ENCODE measurements around the gene PFDN2.

DNA sequence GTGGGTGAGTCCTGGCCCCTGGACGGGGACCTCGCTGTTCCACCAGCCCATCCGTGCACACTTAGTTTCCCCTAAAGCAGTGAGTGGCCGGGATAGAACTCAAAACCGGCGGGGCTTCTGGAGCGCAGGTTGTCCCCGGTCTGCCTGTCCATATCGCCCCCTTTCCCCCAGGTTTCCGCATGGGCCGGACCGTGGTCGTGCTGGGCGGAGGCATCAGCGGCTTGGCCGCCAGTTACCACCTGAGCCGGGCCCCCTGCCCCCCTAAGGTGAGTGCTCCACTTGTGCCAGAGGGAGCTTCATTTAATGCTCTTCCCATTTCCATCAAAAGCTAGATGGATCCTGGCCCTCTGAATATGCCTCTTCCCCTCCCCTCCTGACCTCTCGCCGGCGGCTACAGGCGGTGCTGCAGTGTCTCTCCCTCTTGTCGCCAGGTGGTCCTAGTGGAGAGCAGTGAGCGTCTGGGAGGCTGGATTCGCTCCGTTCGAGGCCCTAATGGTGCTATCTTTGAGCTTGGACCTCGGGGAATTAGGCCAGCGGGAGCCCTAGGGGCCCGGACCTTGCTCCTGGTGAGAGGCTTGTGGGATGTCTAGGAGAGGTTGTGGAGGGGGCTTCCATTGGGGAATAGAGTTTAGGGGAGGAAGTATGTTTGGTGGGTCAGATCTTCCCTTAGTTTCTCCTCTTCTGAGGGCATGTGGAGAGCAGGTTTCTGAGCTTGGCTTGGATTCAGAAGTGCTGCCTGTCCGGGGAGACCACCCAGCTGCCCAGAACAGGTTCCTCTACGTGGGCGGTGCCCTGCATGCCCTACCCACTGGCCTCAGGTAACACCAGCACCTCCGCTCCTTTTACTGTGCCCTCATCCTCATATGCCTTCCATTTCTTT is 49.1 kb upstream of the PFDN2 start:
- TF ChIP-seq CHD2 (IDR thresholded peaks at IDR 0.05; ENCODE audit: low read length, partially characterized antibody) (no peak), CTCF (IDR thresholded peaks at IDR 0.05) (no peak), REST (IDR thresholded peaks at IDR 0.05; ENCODE audit: low read depth, low read length) (no peak)
